GM18868 (cell line): Measurements from ENCODE around the gene PTGDR2.

Experiments
- ATAC-seq: cut with Tn5 transposase; IDR thresholded peaks from one replicate; pipeline ENCODE4 v1.9.1; 2021; ENCODE audit warnings: mild to moderate bottlenecking, moderate library complexity; ENCODE audit not compliant: unreplicated experiment

The PTGDR2 gene

GRCh38 chr11:60855726-60856633 is at the start of gene PTGDR2:
PTGDR2 (minus strand) TSS chr11:60855950; CDS start chr11:60853722, 2,228 bp downstream.
- ATAC-seq = no peak

- ATAC-seq = no peak
These were observed 49.3 kb upstream of the PTGDR2 start for GRCh38 chr11:60905047-60905446.

- ATAC-seq = no peak
These were observed 46.9 kb upstream of the PTGDR2 start for GRCh38 chr11:60902625-60903024.

- no peak for ATAC-seq
These were observed 45.1 kb upstream of the PTGDR2 start for GRCh38 chr11:60900673-60901404.

GRCh38 chr11:60899977-60900376 is 44.2 kb upstream of the PTGDR2 start:
- no peak for ATAC-seq

- ATAC-seq = no peak
These were observed 43.5 kb upstream of the PTGDR2 start for GRCh38 chr11:60899046-60899936.

- ATAC-seq = no peak
These were observed 41.7 kb upstream of the PTGDR2 start for GRCh38 chr11:60897496-60897895.

- no peak for ATAC-seq
These were observed 39.9 kb upstream of the PTGDR2 start for GRCh38 chr11:60895687-60896086.

GRCh38 chr11:60891103-60891741 is 35.5 kb upstream of the PTGDR2 start:
- no peak for ATAC-seq

- ATAC-seq = no peak
These were observed 34.9 kb upstream of the PTGDR2 start for GRCh38 chr11:60890696-60891095.

- no peak for ATAC-seq
These were observed 34.1 kb upstream of the PTGDR2 start for GRCh38 chr11:60889869-60890311.

- ATAC-seq = no peak
These were observed 31.8 kb upstream of the PTGDR2 start for GRCh38 chr11:60887556-60887955.

- ATAC-seq = no peak
These were observed 25.0 kb upstream of the PTGDR2 start for GRCh38 chr11:60880643-60881282.

GRCh38 chr11:60879971-60880588 is 24.3 kb upstream of the PTGDR2 start:
- no peak for ATAC-seq

- ATAC-seq = no peak
These were observed 23.4 kb upstream of the PTGDR2 start for GRCh38 chr11:60879104-60879503.

GRCh38 chr11:60878245-60879101 is 22.7 kb upstream of the PTGDR2 start:
- ATAC-seq = no peak

GRCh38 chr11:60876168-60876485 is 20.4 kb upstream of the PTGDR2 start:
- ATAC-seq = no peak

- no peak for ATAC-seq
These were observed 19.8 kb upstream of the PTGDR2 start for GRCh38 chr11:60875366-60876167.
